ENCODE measurements around the gene ARHGEF28. TPM values are rescaled to one million over a fixed set of nuclear protein-coding genes. Genes with fewer than 3 reads are reported as not detected.

The ARHGEF28 gene
- total and polyA plus RNA-seq, 9 of the 15 experiments (the other 6 are each of a cell fraction or from before 2014, with no cell fraction given) = 0.27 TPM; not detected in 8

DNA sequence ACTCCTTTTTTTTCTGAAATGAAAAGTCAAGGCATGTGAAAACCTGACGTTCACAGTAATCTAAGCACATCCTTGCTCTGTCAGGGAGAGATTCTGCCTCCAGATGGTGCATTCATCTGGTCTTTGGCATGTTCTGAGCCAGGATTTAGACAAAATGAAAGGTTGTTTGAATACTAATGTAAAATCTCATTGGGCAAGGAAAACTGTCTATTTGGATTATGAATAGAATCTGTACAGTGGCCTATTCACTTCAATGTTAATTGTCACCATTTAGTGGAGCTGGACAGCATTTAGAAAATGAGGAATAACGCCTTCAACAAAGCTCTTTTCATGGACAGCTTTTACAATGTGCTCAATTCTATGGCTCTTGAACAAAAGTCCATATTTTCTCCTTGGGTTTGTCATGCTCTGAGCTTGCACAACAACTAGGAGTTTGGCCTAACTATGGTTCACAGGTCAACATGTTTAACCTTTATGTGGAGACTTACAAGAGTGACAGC lies 28.9 kb downstream of the ARHGEF28 start:
- in situ Hi-C loops (cut with MboI) = no loop called here
- Histone ChIP-seq H3K4me2 (ENCODE audit: insufficient read depth, low read length) (no peak overlapping the region), H3K36me3 (ENCODE audit: control insufficient read depth, insufficient read depth, low read length) (no peaks in the 10 kb centered on the region), H2AFZ (ENCODE audit: low read depth, low read length) (no peak overlapping the region), H3K9me1 (ENCODE audit: control insufficient read depth, insufficient read depth, low read length) (no peaks in the 10 kb centered on the region), H3K9me3 (replicated peaks; ENCODE audit: control insufficient read depth, insufficient read depth, low read depth, low read length) (no peaks in the 10 kb centered on the region), H3K27ac (ENCODE audit: extremely low read depth, low read depth, low read length) (no peak overlapping the region), H3K27me3 (ENCODE audit: control insufficient read depth in 2 of 2, insufficient read depth in 2 of 2, low read length in 2 of 2) (peaks cover 2 to 20% of the 10 kb centered on the region in 2 experiments; a peak in 3 of 5 replicates), H3K9ac (ENCODE audit: insufficient read depth in 1 of 2, low read depth in 2 of 2, low read length in 2 of 2) (no peak overlapping the region), H4K20me1 (replicated peaks; ENCODE audit: control insufficient read depth, insufficient read depth, low read length) (no peaks in the 10 kb centered on the region), H3K79me2 (ENCODE audit: control insufficient read depth, insufficient read depth, low read length) (no peaks in the 10 kb centered on the region), H3K4me1 (replicated peaks in 1 of 2; ENCODE audit: control insufficient read depth in 2 of 2, insufficient read depth in 2 of 2, low read length in 2 of 2) (no peaks in the 10 kb centered on the region), H3K4me3 (no peak overlapping the region)
- DNase-seq (ENCODE audit: extremely low read depth in 1 of 4, low spot score in 3 of 4) (no peak), FAIRE-seq (no peak), ATAC-seq (no peak)
- intact Hi-C loops (cut with micrococcal nuclease) = no loop called here
- ChIA-PET POLR2A (interaction anchor here (0.6 to 1.0 kb wide), 2 partner anchors 17 to 116 kb away, joined by 3 read pairs; no protein-coding TSS in a partner anchor), CTCF (ENCODE audit: low intra/inter-chr PET ratio) (no interaction called here)
- no TSS peak for BruUV-seq (replicated peaks)
- WGBS (ENCODE audit: insufficient coverage, low coverage, missing lambda C conversion rate) = 0% methylated on average over 2 of the region's 2 CpGs
- TF ChIP-seq SRF (CRISPR knock-in tag; IDR thresholded peaks at IDR 0.05) (no peak), NR2F6 (CRISPR knock-in tag; IDR thresholded peaks at IDR 0.05) (no peak), SUPT5H (IDR thresholded peaks at IDR 0.05) (no peak), HNRNPH1 (optimal IDR thresholded peaks at IDR 0.05; ENCODE audit: low read depth, low read length) (no peak), RAD51 (IDR thresholded peaks at IDR 0.05; ENCODE audit: borderline replicate concordance, low read depth) (no peak), NONO (IDR thresholded peaks at IDR 0.05; ENCODE audit: low read depth in 2 of 2, low read length in 1 of 2) (no peak), POU5F1 (IDR thresholded peaks at IDR 0.05; ENCODE audit: borderline replicate concordance, low read depth, low read length, partially characterized antibody) (no peak), RBM39 (optimal IDR thresholded peaks at IDR 0.05; ENCODE audit: low read depth, low read length) (no peak), SMAD1 (IDR thresholded peaks at IDR 0.05; ENCODE audit: low read depth, low read length, partially characterized antibody) (no peak), HLTF (IDR thresholded peaks at IDR 0.05) (no peak), ZNF133 (CRISPR knock-in tag; IDR thresholded peaks at IDR 0.05) (no peak)
- TF ChIP-seq, protein P1, sequence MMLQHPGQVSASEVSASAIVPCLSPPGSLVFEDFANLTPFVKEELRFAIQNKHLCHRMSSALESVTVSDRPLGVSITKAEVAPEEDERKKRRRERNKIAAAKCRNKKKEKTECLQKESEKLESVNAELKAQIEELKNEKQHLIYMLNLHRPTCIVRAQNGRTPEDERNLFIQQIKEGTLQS (IDR thresholded peaks at IDR 0.05) = no peak
- TF ChIP-seq, protein P1 (CRISPR knock-in tag; conservative IDR thresholded peaks at IDR 0.05) = no peak
- TF ChIP-seq, protein P2, sequence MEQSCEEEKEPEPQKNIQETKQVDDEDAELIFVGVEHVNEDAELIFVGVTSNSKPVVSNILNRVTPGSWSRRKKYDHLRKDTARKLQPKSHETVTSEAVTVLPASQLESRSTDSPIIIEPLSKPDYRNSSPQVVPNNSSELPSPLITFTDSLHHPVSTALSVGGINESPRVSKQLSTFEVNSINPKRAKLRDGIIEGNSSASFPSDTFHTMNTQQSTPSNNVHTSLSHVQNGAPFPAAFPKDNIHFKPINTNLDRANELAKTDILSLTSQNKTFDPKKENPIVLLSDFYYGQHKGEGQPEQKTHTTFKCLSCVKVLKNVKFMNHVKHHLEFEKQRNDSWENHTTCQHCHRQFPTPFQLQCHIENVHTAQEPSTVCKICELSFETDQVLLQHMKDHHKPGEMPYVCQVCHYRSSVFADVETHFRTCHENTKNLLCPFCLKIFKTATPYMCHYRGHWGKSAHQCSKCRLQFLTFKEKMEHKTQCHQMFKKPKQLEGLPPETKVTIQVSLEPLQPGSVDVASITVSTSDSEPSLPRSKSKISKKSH (CRISPR knock-in tag; IDR thresholded peaks at IDR 0.05) = no peak
- TF ChIP-seq, protein P3, sequence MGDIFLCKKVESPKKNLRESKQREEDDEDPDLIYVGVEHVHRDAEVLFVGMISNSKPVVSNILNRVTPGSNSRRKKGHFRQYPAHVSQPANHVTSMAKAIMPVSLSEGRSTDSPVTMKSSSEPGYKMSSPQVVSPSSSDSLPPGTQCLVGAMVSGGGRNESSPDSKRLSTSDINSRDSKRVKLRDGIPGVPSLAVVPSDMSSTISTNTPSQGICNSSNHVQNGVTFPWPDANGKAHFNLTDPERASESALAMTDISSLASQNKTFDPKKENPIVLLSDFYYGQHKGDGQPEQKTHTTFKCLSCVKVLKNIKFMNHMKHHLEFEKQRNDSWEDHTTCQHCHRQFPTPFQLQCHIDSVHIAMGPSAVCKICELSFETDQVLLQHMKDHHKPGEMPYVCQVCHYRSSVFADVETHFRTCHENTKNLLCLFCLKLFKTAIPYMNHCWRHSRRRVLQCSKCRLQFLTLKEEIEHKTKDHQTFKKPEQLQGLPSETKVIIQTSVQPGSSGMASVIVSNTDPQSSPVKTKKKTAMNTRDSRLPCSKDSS (IDR thresholded peaks at IDR 0.05; ENCODE audit: low read depth, partially characterized antibody) = no peak
- TF ChIP-seq, protein P4, sequence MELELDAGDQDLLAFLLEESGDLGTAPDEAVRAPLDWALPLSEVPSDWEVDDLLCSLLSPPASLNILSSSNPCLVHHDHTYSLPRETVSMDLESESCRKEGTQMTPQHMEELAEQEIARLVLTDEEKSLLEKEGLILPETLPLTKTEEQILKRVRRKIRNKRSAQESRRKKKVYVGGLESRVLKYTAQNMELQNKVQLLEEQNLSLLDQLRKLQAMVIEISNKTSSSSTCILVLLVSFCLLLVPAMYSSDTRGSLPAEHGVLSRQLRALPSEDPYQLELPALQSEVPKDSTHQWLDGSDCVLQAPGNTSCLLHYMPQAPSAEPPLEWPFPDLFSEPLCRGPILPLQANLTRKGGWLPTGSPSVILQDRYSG (tag; conservative IDR thresholded peaks at IDR 0.05; ENCODE audit: low read depth) = no peak
